Measurements from ENCODE around the gene TMEM38A. TPM values are rescaled to one million over a fixed set of nuclear protein-coding genes. Genes with fewer than 3 reads are reported as not detected.

Gene TMEM38A
- total RNA-seq, 1 donor from 2014 or later, result 0.75 TPM

- DNase-seq (ENCODE audit: low spot score in 2 of 2), result no peak
- no peak for TF ChIP-seq CTCF (IDR thresholded peaks at IDR 0.05)
- Histone ChIP-seq H3K27ac (no peak overlapping the region), H3K9me3 (no peaks in the 10 kb centered on the region), H3K36me3 (peaks cover 29 to 42% of the 10 kb centered on the region in 2 donors), H3K4me3 (no peak overlapping the region), H3K4me1 (no peaks in the 10 kb centered on the region), H3K27me3 (no peaks in the 10 kb centered on the region)
- intact Hi-C loops (cut with DNase I), result no loop called here
Measured at GRCh38 chr19:16637535-16637934, 23.4 kb upstream of the TMEM38A start.

DNA sequence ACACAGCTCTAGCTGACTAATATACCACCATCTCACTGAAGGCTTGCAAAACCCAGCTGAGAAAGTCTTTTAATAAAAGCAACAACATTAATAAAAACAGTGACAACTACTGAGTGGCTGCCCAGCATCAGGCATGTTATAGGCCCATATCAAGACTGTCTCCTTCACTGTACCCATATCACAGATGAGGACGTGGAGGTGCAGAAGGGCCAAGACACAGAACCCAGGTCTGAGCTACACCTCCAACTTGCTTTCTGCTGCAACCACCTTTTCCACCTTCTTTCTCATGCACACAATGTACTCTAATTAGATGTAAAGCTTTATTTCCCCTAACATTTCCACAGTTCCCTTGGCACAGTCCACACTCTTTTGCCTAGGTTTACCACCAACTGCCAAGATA is 22.3 kb upstream of the TMEM38A start:
- H3K4me1 ChIP-seq, result no peaks in the 10 kb centered on the region
- no peak for TF ChIP-seq CTCF (IDR thresholded peaks at IDR 0.05)
- H3K4me3 ChIP-seq, result no peak overlapping the region
- H3K9me3 ChIP-seq, result no peaks in the 10 kb centered on the region
- H3K27me3 ChIP-seq, result no peaks in the 10 kb centered on the region
- no peak for DNase-seq (ENCODE audit: low spot score in 2 of 2)
- H3K36me3 ChIP-seq, result peaks cover 31 to 50% of the 10 kb centered on the region in 2 donors
- intact Hi-C loops (cut with DNase I), result no loop called here
- H3K27ac ChIP-seq, result no peak overlapping the region

DNA sequence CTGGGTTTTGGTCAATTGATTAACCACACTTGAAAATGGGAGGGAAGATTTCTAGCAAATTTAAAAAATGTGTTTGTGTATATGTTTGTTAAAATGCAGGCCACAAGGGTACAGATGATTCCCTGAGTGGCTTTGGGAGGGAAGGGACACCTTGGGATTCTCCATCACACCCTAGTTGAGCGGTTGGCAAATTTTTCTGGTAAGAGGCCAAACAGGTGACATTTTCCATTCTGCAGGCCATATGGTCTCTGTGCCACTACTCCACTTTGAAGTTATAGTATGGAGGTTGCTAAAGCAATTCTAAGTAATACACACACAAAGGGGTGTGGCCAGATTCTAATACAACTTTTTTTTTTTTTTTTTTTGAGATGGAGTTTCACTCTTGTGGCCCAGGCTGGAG is 20.0 kb upstream of the TMEM38A start:
- Histone ChIP-seq H3K9me3 (no peaks in the 10 kb centered on the region), H3K36me3 (peaks cover 48 to 56% of the 10 kb centered on the region in 2 donors), H3K4me1 (no peaks in the 10 kb centered on the region), H3K27me3 (no peaks in the 10 kb centered on the region), H3K27ac (no peak overlapping the region), H3K4me3 (no peak overlapping the region)
- TF ChIP-seq CTCF (IDR thresholded peaks at IDR 0.05), result no peak
- intact Hi-C loops (cut with DNase I), result no loop called here
- no peak for DNase-seq (ENCODE audit: low spot score in 2 of 2)

DNA sequence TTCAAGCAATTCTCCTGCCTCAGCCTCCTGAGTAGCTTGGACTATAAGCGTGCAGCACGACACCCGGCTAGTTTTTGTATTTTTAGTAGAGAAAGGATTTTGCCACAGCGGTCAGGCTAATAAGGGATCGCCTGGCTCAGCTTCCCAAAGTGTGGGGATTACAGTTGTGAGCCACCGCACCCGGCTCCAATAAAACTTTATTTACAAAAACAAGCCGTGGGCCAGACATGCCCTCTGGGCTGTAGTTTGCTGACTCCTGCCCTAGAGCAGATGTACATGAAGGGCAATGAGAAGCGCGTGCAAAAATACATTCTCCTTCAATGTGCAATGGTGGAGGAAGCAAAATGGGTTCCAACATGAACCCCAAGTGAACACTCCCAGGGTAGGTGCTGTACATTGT is 19.2 kb upstream of the TMEM38A start:
- peaks cover 53 to 62% of the 10 kb centered on the region in 2 donors for H3K36me3 ChIP-seq
- intact Hi-C loops (cut with DNase I), result no loop called here
- TF ChIP-seq CTCF (IDR thresholded peaks at IDR 0.05), result no peak
- no peaks in the 10 kb centered on the region for H3K9me3 ChIP-seq
- H3K27me3 ChIP-seq, result no peaks in the 10 kb centered on the region
- no peak for DNase-seq (ENCODE audit: low spot score in 2 of 2)
- H3K4me1 ChIP-seq, result no peaks in the 10 kb centered on the region
- no peak overlapping the region for H3K27ac ChIP-seq
- no peak overlapping the region for H3K4me3 ChIP-seq

GRCh38 chr19:16645140-16645539 is 15.8 kb upstream of the TMEM38A start:
- no peak overlapping the region for H3K27ac ChIP-seq
- no peaks in the 10 kb centered on the region for H3K27me3 ChIP-seq
- no peak overlapping the region for H3K4me3 ChIP-seq
- no peaks in the 10 kb centered on the region for H3K4me1 ChIP-seq
- no peak for DNase-seq (ENCODE audit: low spot score in 2 of 2)
- TF ChIP-seq CTCF (IDR thresholded peaks at IDR 0.05), result no peak
- peaks cover 53 to 74% of the 10 kb centered on the region in 2 donors for H3K36me3 ChIP-seq
- H3K9me3 ChIP-seq, result no peaks in the 10 kb centered on the region
- intact Hi-C loops (cut with DNase I), result no loop called here

DNA sequence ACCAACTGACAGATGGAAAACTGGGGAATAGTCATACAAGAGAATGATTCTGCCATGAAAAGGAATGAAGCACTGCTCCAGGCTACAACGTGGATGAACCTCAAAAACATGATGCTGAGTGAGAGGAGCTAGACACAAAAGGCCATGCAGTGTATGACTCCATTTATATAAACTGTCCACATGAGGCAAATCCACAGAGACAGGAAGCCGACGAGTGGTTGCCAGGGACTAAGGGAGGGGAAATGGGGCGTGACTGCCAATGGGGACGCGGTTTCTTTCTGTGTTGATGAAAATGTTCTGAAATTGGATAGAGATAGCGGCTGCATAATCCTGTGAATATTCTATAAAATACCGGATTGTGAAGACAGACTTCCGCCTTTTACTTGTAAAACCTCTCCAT is 11.2 kb upstream of the TMEM38A start:
- Histone ChIP-seq H3K36me3 (peaks cover 57 to 84% of the 10 kb centered on the region in 2 donors), H3K4me3 (no peak overlapping the region), H3K27ac (no peak overlapping the region), H3K9me3 (no peaks in the 10 kb centered on the region), H3K4me1 (no peaks in the 10 kb centered on the region), H3K27me3 (no peaks in the 10 kb centered on the region)
- no peak for TF ChIP-seq CTCF (IDR thresholded peaks at IDR 0.05)
- intact Hi-C loops (cut with DNase I), result no loop called here
- no peak for DNase-seq (ENCODE audit: low spot score in 2 of 2)
